Stimulated activated memory B cell treated with anti-CD40 and anti-IgM and Interleukin-4, amounts not matched to agents 10 μg/mL and 1 μg/mL and 100 μg/mL, for 72 hours (primary cell): ENCODE results near the gene GALNT12.

ENCODE experiments used
- ATAC-seq: fragments of 150-1000 bp; cut with Tn5 transposase; 2 replicates; pipeline ENCODE4 v1.10.0; 2021
- H3K27ac Mint-ChIP-seq: one replicate; pipeline ENCODE4 v1.8.0; 2022; ENCODE audit warnings: mild to moderate bottlenecking, mixed read lengths
- H3K27me3 Mint-ChIP-seq: one replicate; pipeline ENCODE4 v1.8.0; 2022; ENCODE audit warnings: mixed read lengths
- H3K36me3 Mint-ChIP-seq: one replicate; pipeline ENCODE4 v1.8.0; 2022; ENCODE audit warnings: mixed read lengths
- H3K4me1 Mint-ChIP-seq: one replicate; pipeline ENCODE4 v1.8.0; 2022; ENCODE audit warnings: mixed read lengths
- H3K4me3 Mint-ChIP-seq: one replicate; pipeline ENCODE4 v1.8.0; 2022; ENCODE audit warnings: mild to moderate bottlenecking, moderate library complexity, mixed read lengths
- H3K9me3 Mint-ChIP-seq: one replicate; pipeline ENCODE4 v1.8.0; 2022; ENCODE audit warnings: mixed read lengths

GALNT12 gene

DNA sequence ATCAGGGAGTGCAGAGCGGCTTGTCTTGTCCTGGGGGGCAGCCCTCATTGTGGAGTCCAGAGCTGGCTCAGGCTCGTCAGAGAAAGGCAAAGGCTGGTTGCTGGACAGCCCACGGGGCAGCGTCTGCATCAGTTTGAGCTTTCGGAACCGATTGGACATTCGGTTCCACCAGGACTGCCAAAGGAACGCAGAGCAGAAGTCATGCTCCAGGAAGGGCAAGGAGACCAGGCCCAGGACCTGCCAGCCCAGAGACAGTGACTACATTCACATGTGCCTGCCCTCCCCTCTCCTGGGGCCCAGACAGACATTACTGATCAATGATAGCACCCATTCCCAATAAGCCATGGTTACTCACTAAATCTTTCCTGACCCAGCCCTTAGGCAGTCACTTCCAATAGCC lies 29.2 kb upstream of the GALNT12 start:
- H3K4me3 Mint-ChIP-seq = no peak overlapping the region
- no peaks in the 10 kb centered on the region for H3K4me1 Mint-ChIP-seq
- H3K27me3 Mint-ChIP-seq = no peaks in the 10 kb centered on the region
- H3K27ac Mint-ChIP-seq = no peak overlapping the region
- no peak for ATAC-seq
- no peaks in the 10 kb centered on the region for H3K9me3 Mint-ChIP-seq
- peaks cover 38% of the 10 kb centered on the region for H3K36me3 Mint-ChIP-seq

DNA sequence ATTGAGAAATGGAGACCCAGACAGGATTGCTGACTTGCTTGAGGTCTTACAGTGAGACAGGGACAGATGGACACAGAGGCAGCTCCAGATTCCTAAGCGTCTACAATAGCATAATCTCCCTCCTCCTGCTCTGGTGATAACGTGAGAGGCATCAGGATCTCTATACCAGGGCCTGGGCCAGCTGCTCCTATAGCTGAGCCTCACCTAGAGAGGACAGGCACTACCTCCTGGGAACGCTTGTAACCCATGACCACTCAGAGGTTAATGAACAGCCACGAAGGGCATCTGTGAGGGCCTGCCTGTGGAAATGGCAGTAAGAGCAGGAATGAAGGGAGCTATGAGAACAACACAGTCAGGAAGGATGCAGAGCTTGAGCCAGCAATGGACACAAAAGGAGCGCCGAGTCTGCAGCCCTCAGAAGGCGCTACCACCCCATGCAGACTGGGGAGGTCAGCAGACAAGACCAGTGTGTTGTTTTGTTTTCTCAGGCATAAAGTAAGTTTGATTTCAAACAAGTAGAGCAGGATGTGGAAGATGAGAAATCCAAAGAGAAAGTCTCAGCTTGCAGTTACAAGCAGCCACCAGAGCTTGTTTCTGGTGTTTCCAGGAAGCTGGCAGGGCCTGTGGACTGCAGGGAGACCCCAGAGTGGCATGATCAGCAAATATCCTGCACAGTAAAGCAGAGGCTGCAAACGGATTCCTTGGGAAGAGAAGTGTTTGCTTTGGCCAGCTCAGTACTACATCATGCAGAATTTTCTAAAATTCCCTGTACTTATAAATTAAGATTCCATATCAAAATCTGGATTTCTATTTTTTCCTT lies 28.5 kb upstream of the GALNT12 start:
- H3K4me3 Mint-ChIP-seq = no peak overlapping the region
- no peak overlapping the region for H3K27ac Mint-ChIP-seq
- no peaks in the 10 kb centered on the region for H3K27me3 Mint-ChIP-seq
- H3K36me3 Mint-ChIP-seq = peaks cover 38% of the 10 kb centered on the region
- H3K4me1 Mint-ChIP-seq = no peaks in the 10 kb centered on the region
- H3K9me3 Mint-ChIP-seq = no peaks in the 10 kb centered on the region
- no peak for ATAC-seq

DNA sequence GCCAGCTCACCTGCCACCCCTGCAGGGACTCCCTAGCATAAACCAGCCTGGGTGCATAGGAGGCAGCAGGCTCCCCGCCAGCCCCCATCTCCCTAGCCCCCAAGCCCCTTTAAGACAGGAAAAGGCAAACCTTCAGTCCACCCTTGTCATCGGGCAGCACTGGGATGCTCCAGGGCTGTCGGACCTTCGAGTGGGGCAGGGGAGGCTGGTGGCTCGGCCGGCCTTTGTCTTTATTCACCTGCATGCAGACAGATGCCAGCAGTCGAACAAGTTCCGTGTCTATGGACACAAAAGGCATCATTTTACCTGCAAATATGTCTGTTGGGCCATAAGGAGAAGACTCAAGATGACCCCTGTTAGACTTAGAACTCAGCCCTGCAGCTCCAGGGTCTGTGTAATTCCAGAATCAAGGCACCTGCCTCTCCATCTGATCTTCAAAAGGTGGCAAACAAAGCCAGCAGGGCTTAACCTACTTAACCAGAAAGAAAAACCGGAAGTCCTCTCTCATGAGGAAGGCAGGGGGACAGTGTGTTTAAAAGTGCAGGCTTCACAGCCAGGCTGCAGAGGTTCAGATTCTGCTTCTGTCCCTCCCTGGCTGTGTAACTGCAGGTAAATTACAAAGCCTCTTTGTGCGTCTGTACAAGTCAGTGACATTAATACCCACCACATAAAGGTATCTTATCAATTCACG lies 27.3 kb upstream of the GALNT12 start:
- H3K4me1 Mint-ChIP-seq = no peaks in the 10 kb centered on the region
- no peak for ATAC-seq
- no peaks in the 10 kb centered on the region for H3K27me3 Mint-ChIP-seq
- H3K27ac Mint-ChIP-seq = no peak overlapping the region
- no peak overlapping the region for H3K4me3 Mint-ChIP-seq
- H3K9me3 Mint-ChIP-seq = no peaks in the 10 kb centered on the region
- H3K36me3 Mint-ChIP-seq = peaks cover 39% of the 10 kb centered on the region

DNA sequence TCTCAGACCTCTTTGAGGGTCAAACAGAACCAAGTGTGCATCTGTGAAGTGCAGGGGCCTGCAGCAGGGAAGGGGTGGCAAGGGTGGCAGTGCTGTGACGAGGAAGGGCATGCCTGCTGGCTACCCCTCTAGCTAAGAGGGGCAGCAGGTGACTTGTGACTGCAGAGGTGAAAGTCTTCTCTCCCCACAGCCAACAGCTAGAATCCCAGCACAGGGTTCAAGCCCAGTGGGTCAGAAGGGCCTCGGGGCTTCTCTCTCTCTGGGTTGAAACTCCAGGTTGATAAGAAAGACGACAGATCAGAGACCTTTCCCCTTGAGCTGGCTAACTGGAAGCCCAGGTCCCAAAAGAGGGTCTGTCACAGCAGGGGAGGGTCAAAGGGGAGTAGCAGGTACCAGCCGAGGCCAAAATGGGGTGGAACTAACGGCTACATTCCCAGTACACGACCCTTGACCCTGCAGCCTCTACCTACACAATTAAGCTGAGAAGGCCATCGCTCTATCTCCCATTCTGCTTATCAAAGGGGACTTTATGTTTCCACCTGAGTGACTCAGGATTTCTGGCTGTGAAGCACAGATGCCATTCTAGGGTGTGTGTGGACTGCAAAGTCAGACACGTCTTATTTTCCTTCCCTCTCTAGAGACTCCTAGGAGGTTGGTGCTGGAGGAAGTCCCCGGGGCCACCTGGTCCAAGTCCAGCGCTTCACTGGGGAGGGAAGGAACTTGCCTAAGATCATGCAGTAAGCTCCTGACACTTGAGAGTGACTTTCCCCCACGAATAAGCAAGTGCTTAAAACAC lies 25.7 kb upstream of the GALNT12 start:
- peaks cover 38% of the 10 kb centered on the region for H3K36me3 Mint-ChIP-seq
- no peak for ATAC-seq
- H3K4me1 Mint-ChIP-seq = no peaks in the 10 kb centered on the region
- no peaks in the 10 kb centered on the region for H3K9me3 Mint-ChIP-seq
- no peaks in the 10 kb centered on the region for H3K27me3 Mint-ChIP-seq
- H3K4me3 Mint-ChIP-seq = no peak overlapping the region
- H3K27ac Mint-ChIP-seq = no peak overlapping the region

DNA sequence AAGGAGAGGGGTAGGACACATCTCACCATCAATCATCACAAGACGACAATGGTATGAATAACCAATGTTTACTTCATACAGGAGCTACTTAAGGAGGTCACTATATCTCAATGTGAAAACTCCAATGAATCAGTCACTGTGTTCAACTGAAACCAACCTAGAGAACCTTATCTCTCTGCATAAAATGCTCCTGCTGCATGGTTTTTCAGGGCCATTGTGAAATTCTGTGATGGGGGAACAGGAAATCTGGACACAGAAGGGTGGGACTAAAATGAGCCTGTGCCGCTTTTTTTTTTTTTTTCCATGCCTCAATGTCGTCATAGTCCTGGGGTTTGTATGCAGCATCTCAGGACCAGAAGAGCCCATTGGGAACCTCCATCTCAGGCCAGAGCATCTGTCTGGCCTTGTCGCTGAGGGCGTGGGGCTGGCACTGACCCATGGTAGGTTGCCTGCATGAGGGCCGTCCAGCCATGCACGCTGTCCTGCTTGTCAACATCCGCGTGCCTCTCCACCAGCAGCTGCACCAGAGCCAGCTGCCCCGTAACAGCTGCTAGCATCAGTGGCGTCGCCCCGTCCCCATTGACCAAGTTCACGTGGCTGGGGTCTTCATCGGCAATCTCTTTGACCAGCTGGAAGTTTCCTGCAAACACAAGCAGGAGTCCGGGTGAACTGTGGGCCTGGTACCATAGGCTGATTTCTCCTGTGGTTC lies 23.8 kb upstream of the GALNT12 start:
- H3K4me3 Mint-ChIP-seq = no peak overlapping the region
- H3K4me1 Mint-ChIP-seq = no peaks in the 10 kb centered on the region
- H3K9me3 Mint-ChIP-seq = no peaks in the 10 kb centered on the region
- ATAC-seq = no peak
- H3K27me3 Mint-ChIP-seq = no peaks in the 10 kb centered on the region
- H3K36me3 Mint-ChIP-seq = peaks cover 48% of the 10 kb centered on the region
- H3K27ac Mint-ChIP-seq = no peak overlapping the region

DNA sequence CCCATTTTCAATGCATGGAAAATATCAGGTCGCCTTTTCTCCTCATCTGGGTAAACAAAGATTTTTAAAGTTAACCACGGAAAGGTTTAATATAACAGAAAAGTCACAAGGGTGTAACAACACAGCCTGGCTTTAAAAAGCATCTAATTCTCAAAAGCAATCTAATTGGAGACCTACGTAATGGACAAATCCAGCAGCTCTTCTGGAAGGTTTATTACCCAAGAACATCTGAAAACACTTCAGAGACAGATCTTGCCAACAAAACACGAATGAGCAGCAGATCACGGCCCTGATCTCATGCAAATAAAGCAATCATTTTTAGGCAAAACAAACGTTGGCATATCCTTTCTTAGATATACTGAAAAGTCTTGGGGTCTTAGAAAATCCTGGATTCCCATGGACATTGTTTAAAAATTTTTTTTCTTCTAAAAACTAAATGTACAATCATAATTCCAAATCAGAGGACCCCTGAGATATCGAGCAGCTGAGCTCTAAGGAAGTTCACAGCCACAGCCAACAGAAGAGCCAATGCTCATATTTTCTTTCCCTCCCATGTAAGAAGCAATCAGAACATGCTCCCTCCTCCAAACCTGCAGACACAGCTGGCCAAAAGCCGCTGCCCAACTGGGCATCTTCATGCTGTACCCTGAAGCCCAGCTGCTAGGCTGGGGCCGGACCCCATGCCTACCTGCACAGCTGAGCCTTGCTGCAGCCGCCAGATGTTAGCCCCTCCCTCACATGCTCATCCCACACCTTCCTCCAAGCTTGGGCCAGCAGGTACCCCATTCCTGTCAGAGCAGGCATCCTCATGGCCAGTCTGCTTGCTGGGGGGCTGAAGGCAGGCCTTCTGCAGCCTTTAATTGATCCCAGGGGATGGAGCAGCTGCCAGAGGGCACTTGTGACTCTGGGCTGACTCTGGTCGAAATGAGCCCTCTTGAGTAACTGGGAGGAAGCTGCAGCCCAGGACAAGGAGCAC lies 22.4 kb upstream of the GALNT12 start:
- H3K9me3 Mint-ChIP-seq = no peaks in the 10 kb centered on the region

DNA sequence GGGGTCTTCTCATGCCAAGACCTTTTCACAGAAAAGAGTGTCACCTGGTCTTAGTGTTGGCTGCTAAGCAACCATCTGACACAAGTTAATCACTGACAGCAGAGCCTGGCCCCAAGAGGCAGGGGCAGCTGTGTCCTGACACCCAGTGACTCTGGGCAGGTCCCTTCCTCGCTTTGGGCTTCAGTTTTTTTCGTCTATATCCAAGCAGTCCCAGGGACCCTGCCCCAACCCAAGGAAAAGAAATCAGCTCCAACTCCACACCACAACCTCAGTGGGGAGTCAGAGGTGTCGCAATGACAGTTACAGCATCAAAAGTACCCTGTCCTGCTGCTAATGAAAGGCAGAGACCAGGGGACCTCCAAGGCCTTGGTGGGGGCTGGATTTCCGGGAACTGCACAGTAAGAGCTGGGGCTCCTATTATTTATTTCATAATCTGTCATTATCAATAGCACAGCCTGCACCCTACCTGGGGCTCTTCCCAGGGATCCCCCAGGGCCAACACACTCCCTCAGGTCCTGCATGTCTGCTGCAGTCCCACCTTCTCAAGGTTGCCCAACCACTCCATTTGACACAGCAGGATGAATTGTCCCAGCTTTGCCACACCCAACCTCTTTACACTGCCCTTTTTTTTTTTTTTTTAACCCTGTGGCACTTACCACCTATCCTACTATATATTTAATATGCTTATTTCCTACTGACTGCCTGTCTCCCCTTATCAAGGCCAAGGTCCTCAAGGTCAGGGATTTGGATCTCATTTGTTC lies 20.5 kb upstream of the GALNT12 start:
- ATAC-seq = no peak
- no peaks in the 10 kb centered on the region for H3K9me3 Mint-ChIP-seq

More for the DNA sequence above, 22.4 kb upstream of the GALNT12 start:
- no peak overlapping the region for H3K27ac Mint-ChIP-seq
- no peak for ATAC-seq
- H3K4me1 Mint-ChIP-seq = no peaks in the 10 kb centered on the region
- peaks cover 48% of the 10 kb centered on the region for H3K36me3 Mint-ChIP-seq
- no peaks in the 10 kb centered on the region for H3K27me3 Mint-ChIP-seq
- H3K4me3 Mint-ChIP-seq = no peak overlapping the region

DNA sequence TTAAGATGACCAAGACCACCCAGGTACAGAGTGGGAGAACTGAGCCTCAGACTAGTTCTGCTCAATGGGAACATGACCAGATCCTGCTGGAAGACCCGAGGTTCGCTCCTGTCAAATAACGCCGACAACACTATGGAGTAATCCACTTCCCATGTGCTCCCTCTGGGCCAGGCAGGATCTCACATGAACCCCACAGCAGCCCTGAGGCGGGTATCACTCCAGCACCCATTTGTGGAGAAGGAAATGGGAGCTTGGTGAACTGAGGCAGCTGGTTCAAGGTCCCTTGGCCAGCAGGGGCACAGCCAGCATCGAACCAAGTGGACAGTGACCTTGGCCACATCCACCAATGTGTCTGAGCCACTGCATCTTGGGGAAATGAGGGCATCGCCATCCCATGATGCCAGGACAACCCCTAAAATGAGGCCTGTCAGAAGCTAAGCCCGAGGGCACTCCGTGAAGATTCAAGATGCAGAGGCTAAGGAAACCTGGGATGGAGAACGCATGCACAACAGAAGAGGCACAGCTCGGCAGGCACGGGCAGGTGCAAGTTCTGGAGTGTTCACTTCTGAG lies 19.6 kb upstream of the GALNT12 start:
- Mint-ChIP-seq H3K27me3 (no peaks in the 10 kb centered on the region), H3K4me3 (no peak overlapping the region), H3K4me1 (peaks cover 18% of the 10 kb centered on the region), H3K9me3 (no peaks in the 10 kb centered on the region), H3K36me3 (peaks cover 30% of the 10 kb centered on the region), H3K27ac (no peak overlapping the region)
- ATAC-seq = no peak

More for the DNA sequence above, 20.5 kb upstream of the GALNT12 start:
- Mint-ChIP-seq H3K27ac (no peak overlapping the region), H3K4me3 (no peak overlapping the region), H3K36me3 (peaks cover 39% of the 10 kb centered on the region), H3K27me3 (no peaks in the 10 kb centered on the region), H3K4me1 (peaks cover 12% of the 10 kb centered on the region)

DNA sequence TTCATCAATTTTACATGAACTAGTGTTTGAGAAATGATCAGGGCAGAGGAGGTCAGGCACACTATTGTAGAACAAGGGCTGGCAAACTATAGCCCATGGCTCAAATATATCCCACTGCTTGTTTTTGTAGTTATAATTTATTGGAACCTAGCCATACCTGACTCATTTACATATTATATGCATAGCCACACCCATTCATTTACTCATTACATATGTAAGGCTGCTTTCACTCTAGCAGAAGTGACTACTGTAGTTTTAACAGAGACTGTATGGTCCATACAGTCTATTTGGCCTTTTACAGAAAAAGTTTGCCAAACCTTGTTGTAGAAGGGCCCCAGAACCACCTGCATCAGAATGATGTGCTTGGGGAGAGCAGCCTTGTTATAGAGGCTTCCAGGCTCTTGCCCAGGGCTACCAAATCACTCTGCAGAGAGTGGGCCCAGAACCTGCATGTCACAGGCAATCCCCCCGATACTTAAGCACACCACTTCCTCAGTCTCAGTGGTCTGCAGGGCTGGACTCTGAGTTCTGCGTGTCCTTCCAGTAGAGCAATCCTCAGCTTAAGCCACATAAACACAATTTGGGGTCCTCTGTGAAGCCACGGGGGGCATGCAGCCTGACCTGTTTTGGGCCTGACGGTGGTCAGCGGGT lies 17.9 kb upstream of the GALNT12 start:
- ATAC-seq = no peak
- Mint-ChIP-seq H3K4me1 (peaks cover 22% of the 10 kb centered on the region), H3K36me3 (peaks cover 13% of the 10 kb centered on the region), H3K27ac (no peak overlapping the region), H3K27me3 (no peaks in the 10 kb centered on the region), H3K9me3 (no peaks in the 10 kb centered on the region), H3K4me3 (no peak overlapping the region)

DNA sequence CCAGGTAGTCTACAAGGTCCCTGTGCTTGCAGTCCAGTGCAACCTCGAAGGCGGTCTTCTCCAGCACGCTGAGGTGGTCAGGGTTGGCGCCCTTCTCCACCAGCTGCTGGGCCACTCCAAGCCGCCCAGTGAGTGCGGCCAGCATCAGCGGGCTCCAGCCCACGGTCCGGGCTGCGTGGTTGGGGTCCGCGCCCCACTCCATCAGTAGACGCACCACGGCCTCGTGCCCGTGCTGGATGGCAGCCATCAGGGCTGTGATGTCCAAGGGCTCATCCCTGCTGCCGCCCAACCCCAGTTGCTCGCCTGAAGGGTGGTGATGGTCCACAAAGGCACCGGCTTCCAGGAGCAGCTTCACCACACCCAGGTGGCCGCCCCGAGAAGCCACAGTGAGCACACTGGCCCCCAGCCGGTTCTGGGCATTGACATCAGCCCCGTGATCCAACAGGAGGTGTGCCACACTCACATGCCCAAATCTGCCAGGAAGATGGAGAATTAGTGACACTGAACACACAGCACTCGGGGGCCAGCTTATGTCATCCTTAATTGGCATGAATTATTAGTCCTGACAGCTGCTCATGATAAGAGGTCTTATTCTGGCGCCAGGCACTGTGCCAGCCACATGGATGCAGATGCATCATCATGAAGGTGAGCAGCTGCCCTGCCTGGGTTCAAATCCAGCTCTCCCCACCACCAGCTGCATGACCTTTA lies 17.2 kb upstream of the GALNT12 start:
- H3K27ac Mint-ChIP-seq = no peak overlapping the region

DNA sequence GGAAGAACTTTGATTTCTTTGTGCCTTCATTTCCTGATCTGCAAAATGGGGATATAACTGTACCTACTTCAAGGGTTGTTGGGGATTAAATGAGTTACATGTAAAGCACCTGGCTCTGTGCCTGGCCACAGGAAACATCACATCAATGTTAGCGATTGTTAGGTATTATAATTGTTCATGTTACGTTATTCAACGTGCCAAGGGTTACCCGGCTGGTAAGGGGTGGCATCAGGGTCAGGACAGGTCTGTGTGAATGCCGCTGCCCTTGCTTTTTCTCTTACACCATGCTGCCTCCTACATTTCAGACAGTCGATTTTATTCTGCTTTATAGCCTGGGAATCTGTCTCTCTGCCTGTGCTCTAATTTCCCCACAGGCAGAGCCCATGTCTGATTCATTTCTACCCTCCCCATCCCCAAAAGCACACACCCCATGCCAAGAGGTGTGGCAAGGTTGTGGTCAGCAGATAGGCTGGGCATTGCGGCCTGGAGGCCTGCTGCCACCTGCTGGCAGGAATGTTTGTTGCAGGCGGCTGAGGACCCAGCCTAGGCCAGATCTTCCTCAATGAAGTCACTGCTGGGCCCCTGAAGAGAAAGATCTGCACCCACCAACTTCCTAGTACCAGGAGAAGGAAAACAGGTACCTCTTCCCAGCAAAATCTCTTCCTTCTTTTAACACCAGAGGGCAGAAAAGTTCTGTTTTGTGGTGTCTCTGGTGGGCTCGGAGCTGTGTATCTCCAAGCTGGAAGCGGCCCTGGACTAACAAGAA lies 16.4 kb upstream of the GALNT12 start:
- peaks cover 13% of the 10 kb centered on the region for H3K36me3 Mint-ChIP-seq
- peak; percentile 74 for ATAC-seq
- no peak overlapping the region for H3K27ac Mint-ChIP-seq
- no peaks in the 10 kb centered on the region for H3K9me3 Mint-ChIP-seq
- H3K4me1 Mint-ChIP-seq = peaks cover 34% of the 10 kb centered on the region
- H3K4me3 Mint-ChIP-seq = no peak overlapping the region
- no peaks in the 10 kb centered on the region for H3K27me3 Mint-ChIP-seq

More for the DNA sequence above, 17.2 kb upstream of the GALNT12 start:
- no peaks in the 10 kb centered on the region for H3K9me3 Mint-ChIP-seq
- peaks cover 13% of the 10 kb centered on the region for H3K36me3 Mint-ChIP-seq
- no peak for ATAC-seq
- H3K27me3 Mint-ChIP-seq = no peaks in the 10 kb centered on the region
- no peak overlapping the region for H3K4me3 Mint-ChIP-seq
- peaks cover 28% of the 10 kb centered on the region for H3K4me1 Mint-ChIP-seq
